GM19240 (cell line): ENCODE results near the gene WSCD2.

Experiments
- DNase-seq: peaks from one replicate; pipeline ENCODE4 v3.0.0; 2011; ENCODE audit warnings: low spot score; ENCODE audit not compliant: insufficient read length

The WSCD2 gene

DNA sequence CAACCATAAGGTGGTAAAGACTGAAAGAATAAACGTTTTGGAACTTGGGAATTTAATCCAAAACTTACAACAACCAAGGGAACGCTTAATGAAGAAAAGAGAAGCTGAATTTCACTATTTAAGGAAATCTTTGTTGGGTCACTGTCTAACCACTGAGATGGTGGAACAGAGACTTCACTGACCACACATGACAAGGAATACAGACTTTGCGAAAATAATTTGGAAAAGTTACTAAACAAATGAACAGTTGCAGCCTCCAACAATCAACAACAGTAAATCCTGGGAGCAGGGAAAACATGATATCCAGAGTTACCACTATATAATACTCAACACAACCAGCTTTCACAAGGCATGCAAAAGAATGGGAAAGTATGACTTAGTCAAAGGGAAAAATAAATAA, 131.0 kb downstream of the WSCD2 start:
- no peak for DNase-seq

DNA sequence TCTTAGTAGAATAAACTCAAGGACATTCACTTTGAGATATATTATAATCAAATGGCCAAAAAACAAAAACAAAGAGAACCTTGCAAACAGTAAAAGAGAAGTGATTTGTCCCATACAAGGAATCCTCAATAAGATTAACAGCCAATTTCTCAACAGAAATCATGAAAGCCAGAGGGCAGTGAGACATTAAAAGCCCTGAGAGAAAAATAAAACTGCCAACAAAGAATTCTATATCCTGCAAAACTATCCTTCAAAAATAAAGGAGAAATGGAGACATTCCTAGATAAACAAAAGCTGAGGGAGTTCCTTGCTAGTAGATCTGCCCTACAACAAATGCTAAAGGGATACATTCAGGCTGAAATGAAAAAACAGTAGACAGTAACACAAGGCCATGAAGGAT, 131.9 kb downstream of the WSCD2 start:
- DNase-seq = no peak

DNA sequence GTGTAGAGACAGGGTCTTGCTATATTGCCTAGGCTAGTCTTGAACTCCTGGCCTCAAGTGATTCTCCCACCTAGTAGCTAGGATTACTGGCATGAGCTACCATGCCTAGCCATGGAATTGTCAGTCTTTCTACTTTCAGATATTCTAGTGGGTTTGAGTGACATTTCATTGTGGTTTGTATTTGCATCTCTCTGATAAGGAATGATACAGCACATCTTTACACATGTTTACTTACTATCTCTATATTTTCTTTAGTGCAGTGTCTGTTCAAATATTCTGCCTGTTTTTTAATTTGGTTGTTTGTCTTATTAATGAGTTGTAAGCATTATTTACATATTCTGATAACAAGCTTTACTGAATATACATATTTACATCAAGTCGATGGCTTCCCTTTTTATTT, 136.4 kb downstream of the WSCD2 start:
- DNase-seq = no peak

DNA sequence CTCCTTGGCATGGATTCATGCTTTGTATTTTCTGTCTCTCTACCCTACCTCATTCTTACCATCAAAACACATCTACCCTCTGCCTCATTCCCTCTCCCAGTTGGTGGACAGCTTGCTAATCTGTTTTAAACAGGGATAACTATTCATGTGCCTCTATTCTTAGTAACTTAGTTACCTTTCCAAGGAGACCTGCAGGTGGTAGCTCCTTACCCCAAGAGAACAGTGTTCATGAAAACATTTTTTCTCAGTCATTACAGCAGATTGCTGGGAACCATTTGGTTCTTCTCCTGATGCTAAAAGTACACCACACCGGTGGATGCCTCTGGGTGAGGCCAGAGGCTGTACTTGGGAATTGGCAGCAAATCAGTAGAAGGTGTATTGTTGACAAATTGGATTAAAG, 137.0 kb downstream of the WSCD2 start:
- DNase-seq = no peak

DNA sequence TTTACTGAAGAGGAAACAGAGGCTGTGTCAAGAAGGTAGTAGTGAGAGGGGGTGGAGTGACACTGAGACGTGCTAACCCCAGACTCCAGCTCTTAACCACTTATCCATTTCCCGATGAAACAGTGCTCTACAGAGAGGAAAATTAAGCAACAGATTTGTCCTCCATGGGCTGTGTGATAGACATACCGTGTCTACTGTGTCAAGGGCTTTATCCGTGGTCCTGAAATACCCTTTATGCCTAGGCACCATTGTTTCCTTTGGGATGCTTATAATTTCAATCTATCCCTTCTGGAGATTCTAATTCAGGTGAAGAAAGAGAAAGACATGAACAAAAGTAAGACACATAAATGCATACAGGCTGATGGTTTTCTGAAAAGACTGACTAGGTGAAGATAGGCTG, 138.4 kb downstream of the WSCD2 start:
- DNase-seq = no peak

DNA sequence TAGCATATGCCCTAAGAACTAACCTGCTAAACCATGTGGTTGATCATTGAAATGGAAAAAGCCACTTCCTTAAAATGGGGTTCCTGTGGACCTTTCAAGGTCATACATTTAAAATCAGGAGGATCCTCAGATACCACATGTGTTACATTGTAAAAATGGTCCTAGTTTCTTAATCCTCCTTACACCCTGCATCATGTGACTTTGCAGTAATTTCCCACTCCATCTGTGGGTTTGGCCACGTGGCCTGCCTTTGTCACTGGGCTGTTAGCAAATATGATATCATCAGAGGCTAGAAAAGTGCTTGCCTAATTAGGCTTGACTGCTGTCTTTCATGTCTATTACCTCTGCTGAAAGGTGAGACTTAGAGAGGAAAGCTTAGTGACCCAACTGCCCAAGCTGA, 139.3 kb downstream of the WSCD2 start:
- no peak for DNase-seq

DNA sequence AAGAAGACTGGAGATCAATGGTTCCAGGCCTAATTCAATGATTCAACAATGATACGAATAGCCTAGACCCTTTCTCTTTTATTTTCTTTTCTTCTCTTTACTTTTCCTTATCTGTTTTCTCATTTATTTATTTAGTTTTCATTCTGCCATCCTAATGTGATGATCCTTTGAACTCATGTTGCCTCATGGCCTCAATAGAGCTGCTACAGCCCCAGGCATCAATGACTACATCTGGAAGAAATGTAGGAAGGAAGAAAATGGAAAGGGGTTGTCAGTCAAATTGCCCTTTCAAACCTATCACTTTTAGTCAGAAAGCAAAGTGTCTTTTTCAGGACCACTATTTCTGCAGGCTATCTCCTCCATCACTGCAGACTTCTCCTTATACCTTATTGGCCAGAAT, 140.1 kb downstream of the WSCD2 start:
- no peak for DNase-seq

DNA sequence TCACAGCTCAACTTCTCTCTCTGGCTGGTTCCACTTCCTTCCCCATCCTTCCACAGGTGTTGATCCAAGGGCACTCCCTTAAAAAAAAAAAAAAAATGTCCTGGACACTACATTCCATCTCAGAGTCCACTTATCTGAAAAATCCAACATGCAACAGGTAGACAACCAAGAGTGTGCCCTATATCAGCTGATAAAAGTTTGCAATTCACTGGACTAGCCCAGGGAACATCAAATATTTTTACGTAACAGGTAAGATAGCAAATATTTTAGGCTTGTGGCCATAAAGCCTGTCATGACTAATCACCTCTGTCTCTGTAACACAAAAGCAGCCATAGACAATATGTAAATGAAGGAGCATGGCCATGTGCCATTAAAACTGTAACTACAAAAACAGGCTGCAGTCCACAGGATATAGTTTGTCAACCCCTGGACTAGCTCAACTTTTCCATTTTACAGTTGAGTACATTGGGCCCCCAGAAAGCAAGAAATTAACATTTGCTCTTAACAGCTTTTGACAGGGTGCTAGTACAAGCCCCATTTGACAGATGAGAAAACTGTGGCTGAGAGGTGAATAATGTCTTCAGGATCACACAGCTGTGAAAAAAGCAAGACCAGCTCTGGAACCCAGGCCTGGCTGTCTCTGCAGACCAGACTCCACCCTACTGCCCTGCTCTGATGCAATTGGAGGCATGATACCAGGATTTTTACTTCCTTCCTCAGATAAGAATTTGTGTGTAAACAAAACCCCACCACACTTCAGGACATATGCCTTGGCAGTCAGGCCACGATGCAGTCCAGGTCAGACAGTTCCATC, 141.2 kb downstream of the WSCD2 start:
- no peak for DNase-seq

DNA sequence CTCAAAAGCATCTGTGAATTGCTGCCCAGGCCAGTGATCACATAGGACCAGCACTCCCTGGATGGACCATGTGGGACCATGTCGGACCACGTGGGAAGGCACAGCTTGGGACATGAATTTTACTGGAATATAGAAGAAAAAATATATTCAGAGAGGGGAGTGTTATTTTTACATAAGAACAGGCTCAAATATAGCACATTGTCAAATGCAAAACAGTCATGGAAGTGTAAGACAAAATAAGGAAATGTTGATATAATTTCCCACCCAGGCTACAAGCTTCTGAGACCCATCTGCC, 141.7 kb downstream of the WSCD2 start:
- no peak for DNase-seq

DNA sequence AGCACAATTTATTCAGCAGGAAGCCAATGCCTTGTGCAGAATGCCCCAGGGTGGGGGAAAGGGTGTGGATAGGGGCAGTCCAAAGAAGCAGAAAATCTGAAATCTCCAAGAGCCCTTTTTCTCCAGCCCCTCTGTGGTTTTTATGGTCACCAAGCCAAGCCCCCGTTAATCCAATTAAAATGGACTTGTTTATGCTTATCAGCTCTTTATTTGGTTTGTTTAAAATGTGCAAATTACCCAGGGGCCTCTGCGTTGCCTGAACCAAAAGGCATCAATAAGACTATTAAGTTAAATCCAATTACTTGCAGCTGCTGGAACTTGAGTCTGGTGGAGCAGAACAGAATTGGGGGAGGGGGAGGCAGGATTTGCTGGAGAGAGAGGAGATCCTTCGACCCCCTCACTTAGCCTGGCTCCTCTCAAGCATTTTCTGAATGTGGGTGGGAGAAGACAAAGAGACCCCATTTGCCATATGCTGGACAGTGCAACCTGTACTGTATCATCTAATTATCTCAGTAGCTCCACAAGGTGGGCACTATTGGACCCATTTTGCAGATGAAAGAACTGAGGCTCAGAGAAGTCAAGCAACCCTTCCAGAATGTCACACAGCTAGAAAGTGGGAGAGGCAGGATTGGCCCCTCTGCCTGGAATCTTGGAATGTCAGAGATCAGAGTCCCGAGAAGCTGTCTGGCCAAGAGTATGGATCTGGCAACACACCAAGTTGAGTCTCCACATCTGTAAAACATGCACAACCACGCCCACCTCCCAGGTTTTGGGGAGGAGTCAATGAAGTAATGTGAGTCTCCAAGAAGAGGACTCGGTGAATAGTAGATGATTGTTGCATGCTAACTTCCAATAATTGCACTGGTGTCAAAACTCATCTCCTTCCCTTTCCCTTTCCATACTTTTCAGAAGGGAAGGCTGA, 143.1 kb downstream of the WSCD2 start:
- DNase-seq = no peak

DNA sequence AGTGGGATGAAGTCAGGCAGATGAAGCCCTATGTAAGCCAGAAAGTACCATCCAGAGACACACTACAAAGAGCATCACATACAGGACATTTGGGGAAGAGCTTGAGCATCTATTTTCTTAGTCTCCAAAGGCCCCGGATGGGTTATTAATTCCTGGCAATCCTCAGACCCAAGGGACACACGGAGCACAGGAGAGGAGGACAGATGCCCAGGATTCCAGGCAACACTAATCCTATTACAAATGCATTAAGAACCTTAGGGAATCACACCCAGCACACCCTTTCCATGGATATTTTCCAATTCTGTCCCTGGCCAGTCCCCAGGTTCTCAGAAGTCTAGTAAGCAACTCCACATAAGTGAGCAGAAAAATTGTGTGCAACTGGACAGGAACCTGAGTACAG, 144.1 kb downstream of the WSCD2 start:
- no peak for DNase-seq

DNA sequence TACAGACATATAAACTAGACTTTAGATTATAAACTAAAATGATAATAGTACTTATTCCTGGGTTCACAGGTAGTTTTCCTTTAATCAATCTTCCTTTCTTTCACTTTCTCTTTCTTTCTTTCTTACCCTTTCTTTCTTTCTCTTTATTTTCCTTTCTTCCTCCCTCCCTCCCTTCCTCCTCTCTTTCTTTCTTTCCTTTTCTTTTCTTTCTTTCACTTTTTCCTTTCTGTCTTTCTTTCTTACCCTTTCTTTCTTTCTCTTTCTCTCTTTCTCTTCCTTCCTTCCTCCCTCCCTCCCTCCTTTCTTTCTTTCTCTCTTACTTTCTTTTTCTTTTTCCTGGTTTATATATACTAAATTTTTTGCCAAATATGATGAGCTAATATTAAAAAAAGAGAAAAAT, 148.5 kb downstream of the WSCD2 start:
- DNase-seq = no peak

DNA sequence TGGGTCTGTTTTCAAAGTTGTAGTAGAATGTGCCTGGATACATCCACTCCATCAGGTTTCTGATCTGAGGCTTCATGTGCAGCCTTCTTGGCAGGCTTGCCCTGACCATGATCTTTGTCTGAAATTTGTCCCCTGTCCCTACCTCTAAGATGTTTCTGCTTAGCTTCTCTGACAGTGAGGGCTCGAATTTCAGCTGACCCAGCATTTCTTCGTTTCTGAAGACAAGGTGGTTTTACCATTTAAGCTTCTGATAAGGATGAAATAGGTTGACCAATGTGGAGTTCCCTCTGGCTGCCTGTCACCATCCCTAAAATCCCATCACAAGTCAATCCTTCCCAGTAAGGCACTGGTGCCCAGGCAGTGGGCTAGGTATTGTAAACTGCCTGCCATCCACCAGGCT, 153.1 kb downstream of the WSCD2 start:
- no peak for DNase-seq

DNA sequence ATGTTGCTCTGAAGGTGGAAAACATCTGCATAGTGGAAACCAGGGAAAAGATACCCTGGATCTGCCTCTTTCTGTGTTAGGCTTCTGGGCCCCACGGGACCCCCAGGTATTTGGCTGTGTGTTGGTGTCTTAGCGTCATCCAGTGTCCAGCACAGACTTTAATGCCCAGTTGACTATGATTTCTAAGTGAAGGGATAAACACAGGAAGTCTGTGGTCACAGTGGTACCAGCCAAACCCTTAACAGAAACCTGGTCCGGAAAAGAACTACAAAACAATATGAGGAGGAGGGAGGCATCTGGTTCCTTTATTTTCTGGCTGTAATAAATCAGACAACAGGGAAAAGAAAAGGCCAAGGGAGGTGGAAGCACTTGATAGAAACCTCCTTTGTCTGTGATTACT, 153.6 kb downstream of the WSCD2 start:
- no peak for DNase-seq

DNA sequence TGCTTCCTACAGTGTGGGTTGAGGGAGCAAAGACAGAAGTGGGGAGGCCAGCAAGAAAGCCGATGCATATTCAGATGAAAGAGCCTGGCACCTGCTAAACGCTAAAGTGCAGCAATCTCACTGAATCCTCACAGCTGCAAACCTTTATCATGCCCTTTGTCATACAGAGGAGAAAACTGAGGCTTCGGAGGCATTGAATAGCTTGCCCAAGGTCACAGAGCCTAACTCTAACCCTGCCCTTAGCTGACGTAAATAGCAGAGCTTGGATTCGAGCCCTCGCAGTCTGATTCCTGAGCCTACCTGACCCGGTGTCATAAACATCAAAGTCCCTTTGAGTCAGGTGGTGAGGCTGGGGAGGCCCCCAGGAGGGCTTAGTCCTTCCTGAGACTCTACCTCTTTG, 155.1 kb downstream of the WSCD2 start:
- no peak for DNase-seq

DNA sequence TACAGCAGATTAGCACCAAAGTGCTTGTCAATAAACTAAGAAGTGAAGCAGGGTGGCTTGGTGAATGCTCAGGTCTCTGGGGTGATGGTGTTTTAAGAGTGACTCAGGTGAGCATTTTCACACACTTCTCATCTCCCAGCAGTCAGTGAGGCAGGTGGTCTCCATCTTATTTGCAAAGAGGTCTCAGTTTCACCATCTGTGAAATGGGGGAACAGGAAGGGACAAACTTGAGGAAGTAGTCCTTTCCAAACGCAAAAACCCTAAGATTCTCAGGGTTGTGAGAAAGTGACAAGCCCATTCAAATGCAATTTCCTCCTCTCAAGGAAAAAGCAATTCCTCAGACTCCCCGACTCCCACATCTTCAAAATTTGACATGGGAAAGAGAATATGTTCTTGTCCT, 155.9 kb downstream of the WSCD2 start:
- DNase-seq = no peak

DNA sequence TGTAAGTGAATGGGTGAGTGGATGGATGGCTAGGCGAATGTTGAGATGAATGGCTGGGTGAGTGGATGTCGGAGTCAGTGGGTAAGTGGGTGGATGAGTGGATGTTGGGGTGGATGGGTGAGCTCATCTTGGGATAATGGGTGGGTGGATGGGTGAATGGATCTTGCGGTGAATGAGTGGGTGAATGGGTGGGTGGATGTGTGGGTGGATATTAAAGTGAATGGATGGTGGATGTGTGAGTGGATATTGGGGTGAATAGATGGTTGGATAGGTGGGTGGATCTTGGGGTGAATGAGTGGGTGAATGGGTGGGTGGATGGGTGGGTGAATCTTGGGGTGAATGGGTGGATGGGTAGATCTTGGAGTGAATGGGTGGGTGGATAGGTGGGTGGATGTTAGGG, 158.1 kb downstream of the WSCD2 start:
- DNase-seq = no peak

DNA sequence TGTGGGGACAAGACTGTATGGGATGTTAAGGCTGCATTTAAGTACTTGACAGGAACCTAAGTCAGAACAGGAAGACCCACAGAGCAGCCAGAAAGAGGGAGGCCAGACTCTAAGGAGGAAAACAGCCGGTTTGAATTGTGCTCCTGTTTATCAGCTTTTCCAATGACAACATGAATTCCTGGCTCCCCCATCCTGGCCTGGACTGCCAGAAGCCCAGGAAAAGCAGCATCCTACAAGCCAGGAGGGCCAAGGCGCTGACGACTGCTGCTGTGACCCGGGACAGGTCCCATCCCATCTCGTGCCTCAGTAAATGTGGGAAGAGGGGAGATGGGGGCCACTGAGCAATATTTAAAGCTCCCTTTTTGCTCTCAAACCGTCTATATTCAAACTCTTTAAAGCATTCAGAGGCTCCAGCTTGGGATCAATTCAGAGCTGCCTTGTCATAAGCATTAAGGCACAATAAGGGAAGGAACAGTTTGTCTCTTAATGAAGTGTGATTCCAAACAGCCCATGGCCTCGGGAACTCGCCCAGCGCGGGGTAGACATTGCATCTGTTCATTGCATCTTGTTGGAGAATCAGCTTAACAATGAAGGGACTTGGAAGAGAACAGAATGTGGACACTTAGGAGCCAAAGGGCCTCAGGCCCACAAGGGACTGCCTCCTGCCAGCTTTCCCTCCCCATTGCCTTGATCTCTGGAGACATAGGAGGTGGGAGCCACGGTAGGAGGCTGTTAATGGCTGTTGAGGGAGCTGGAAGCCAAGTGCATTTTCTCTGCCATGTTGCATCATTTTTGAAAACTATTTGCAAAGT, 160.5 kb downstream of the WSCD2 start:
- no peak for DNase-seq

DNA sequence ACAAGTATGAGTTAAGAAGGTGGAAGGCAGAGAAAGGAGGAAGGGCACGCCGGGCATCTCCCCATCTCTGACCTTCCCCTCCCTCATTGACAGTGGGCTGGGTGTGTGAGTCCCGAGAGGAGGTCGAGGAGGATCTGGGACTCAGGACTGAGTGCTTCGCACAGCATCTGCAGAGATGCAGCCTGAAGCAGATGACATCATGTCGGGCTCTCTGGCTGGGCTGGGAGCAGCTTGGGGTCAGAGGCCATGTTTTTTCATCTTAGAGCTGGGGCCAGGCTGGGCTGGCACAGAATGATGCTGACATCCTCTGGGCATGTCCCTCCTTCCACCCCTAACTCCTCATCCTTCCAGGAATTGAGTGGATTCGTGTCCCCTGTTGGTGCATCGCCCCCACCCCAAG, 166.6 kb downstream of the WSCD2 start:
- DNase-seq = no peak

DNA sequence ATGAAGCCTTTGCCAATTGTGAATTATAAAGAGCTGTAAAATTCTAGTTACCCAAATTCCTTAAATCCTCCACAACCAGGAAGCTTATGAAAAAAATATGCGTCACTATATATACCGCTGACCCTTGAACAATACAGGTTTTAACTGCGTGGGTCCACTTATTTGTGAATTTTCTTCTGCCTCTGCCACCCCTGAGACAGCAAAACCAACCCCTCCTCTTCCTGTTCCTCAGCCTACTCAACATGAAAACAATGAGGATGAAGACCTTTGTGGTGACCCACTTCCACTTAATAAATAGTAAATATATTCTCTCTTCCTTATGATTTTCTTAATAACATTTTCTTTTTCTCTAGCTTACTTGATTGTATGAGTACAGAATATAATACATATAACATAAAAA, 167.9 kb downstream of the WSCD2 start:
- DNase-seq = no peak

DNA sequence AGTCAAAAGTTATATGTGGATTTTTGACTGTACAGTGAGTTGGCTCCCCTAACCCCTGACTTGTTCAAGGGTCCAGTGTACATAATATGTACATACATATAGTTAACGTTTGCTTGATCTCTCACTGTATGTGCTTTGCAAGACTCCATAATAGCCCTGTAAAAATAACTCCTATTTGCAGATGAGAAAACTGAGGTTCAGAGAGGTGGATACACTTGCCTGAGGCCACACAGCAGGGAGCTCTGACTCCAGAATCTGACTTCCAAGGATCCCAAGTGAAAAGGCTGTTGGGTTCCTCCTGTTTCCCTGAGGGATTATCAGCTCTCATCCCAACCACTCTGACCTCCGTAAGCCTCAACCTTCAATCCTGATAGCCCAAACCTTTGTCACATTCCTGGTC, 168.3 kb downstream of the WSCD2 start:
- DNase-seq = no peak
